Right ventricle myocardium superior (tissue), 1 donor: ENCODE data around the gene FADS2. TPM values are rescaled to one million over a fixed set of nuclear protein-coding genes. Genes with fewer than 3 reads are reported as not detected.

ENCODE experiments used
- ATAC-seq: fragments of 200-7000 bp; cut with Tn5 transposase; one replicate; pipeline ENCODE4 v1.9.1; 2020; ENCODE audit warnings: mild to moderate bottlenecking; ENCODE audit not compliant: poor library complexity
- DNase-seq: peaks from one replicate; pipeline ENCODE4 v3.0.0-alpha.2; 2020
- intact Hi-C: fragments of 100-400 bp; cut with DNase I; formaldehyde crosslinking; loops from one replicate; pipeline ENCODE4 v1.11.2; 2022
- total RNA-seq: library from RNA; stranded (reverse); fragmentation: NEBNext Ultra II Directional; extraction: Animal tissue kit (Norgen Biotek cat#: 25700); gene quantifications from one replicate; pipeline ENCODE4 v1.2.1, GENCODE V29; 2021
- donor health status: DM: no; HTN: yes; CAD: no; lungs with severe emphysema.

Gene FADS2
- total RNA-seq, 1 donor from 2014 or later = 20.5 TPM

GRCh38 chr11:61905801-61906521 lies 77.9 kb downstream of the FADS2 start:
- no peak for ATAC-seq

GRCh38 chr11:61906522-61906909 lies 78.4 kb downstream of the FADS2 start:
- no peak for ATAC-seq
- DNase-seq = no peak
- intact Hi-C loops = no loop called here

More at GRCh38 chr11:61905801-61906521, 77.9 kb downstream of the FADS2 start:
- no peak for DNase-seq
- intact Hi-C loops = no loop called here

GRCh38 chr11:61907282-61907681 lies 79.2 kb downstream of the FADS2 start:
- no peak for ATAC-seq
- peak; percentile 33 for DNase-seq
- intact Hi-C loops = no loop called here

GRCh38 chr11:61907871-61908729 lies 80.0 kb downstream of the FADS2 start:
- DNase-seq (peak; percentile 30), ATAC-seq (no peak)
- intact Hi-C loops = no loop called here

- peak; percentile 85 for DNase-seq
- intact Hi-C loops = no loop called here
- ATAC-seq = peak; percentile 57
Observed at GRCh38 chr11:61908730-61909316, 80.7 kb downstream of the FADS2 start.

GRCh38 chr11:61910187-61911127 lies 82.4 kb downstream of the FADS2 start:
- DNase-seq = peak; percentile 45
- ATAC-seq = peak; percentile 16
- intact Hi-C loops = no loop called here

- DNase-seq = no peak
- intact Hi-C loops = no loop called here
- no peak for ATAC-seq
Observed at GRCh38 chr11:61911128-61911700, 83.1 kb downstream of the FADS2 start.

GRCh38 chr11:61911701-61912529 lies 83.8 kb downstream of the FADS2 start:
- ATAC-seq (no peak), DNase-seq (peak; percentile 44)
- intact Hi-C loops = no loop called here

GRCh38 chr11:61912530-61912898 lies 84.4 kb downstream of the FADS2 start:
- peak; percentile 56 for DNase-seq
- intact Hi-C loops = no loop called here
- ATAC-seq = peak; percentile 34

GRCh38 chr11:61912991-61913698 lies 85.0 kb downstream of the FADS2 start:
- intact Hi-C loops = no loop called here
- peak; percentile 33 for DNase-seq

GRCh38 chr11:61913699-61914395 lies 85.7 kb downstream of the FADS2 start:
- DNase-seq (no peak), ATAC-seq (no peak)

More at GRCh38 chr11:61912991-61913698, 85.0 kb downstream of the FADS2 start:
- no peak for ATAC-seq

GRCh38 chr11:61914471-61915171 lies 86.5 kb downstream of the FADS2 start:
- DNase-seq = no peak
- intact Hi-C loops = no loop called here
- ATAC-seq = no peak

More at GRCh38 chr11:61913699-61914395, 85.7 kb downstream of the FADS2 start:
- intact Hi-C loops = no loop called here

GRCh38 chr11:61916737-61917333 lies 88.7 kb downstream of the FADS2 start:
- intact Hi-C loops = no loop called here
- no peak for DNase-seq
- ATAC-seq = no peak
